ENCODE measurements around the gene PPP1R16B.

The PPP1R16B gene

DNA sequence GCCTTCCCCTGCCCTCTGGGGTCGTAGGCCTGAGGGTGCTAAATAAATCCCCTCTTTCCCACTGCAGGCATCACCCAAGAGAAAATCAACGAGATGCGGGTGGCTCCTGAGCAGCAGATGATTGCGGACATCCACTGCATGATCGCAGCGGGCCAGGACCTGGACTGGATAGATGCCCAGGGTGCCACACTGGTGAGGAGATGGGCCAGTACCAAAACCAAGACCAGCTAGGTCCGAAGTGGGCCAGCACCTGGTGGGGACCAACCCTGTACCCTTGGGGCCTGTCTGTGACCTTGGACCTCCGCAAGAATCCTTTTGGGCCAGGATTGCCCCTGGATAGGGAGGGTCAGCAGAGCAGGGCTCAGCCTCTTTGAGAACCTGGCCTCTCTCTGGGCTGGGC lies 97.1 kb downstream of the PPP1R16B start:
- no peak for DNase-seq

DNA sequence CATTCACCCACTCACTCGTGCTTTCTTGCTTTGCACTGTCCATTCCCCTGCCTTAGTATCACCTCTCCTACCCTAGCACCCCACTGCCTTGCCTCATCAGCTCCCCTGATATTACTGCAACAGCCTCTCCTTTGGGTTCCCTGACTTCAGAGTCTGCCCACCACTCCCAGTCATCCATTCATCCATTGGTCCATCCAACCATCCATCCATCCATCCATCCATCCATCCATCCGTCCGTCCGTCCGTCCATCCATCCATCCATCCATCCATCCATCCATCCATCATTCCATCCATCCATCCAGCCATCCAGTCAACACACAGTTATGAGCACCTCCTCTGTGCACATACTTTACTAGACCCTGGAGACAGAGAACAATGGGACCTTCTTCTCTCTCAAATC lies 97.8 kb downstream of the PPP1R16B start:
- DNase-seq: no peak

DNA sequence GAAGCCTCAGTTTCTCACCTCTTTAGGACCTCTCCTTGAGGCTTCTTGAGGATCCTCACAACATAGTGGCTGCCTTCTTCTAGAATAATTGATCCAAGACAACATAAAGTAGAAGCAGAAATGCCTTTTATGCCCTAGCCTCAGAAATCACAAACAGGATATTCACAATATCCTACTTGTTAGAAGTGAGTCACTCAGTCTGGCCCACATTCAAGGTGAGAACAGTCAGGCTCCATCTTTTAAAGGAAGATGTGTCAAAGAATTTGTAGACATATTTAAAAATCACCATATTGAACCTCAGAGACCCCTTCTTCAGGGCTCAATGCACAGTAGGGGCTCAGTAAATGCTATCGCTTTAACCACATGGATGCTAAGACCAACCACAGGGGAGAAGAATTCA lies 99.9 kb downstream of the PPP1R16B start:
- DNase-seq: no peak

DNA sequence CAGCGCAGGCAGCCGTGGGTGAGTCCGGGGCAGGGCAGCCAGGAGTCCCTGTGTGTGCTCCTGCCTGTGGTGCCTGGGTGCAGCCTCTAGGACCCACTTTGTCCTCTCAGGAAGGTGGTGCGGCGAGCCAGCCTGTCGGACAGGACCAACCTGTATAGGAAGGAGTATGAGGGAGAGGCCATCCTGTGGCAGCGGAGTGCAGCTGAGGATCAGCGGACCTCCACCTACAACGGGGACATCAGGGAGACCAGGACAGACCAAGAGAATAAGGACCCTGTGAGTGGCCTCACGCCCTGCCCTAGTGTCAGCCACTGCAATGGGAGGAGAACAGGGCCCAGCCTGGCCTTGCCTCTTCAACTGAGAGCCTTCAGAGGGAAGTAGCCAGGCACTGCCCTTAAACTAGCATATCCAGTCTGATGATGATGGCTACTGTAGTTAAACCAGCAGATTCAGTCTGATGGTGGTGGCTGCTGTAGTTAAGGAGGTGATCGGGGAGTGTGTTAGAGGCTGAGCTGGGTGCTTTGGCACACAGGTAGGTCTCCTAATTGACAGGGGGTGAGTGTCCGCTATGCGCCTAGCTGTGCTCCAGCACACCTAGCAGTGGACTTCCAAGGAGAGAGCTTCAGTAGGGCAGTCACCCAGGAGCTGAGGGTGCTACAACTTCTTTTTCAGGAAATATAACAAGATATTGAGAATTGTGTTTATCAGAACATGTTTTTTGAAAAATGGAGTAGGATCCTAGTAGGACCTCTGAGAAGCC lies 102.6 kb downstream of the PPP1R16B start:
- no peak for DNase-seq

DNA sequence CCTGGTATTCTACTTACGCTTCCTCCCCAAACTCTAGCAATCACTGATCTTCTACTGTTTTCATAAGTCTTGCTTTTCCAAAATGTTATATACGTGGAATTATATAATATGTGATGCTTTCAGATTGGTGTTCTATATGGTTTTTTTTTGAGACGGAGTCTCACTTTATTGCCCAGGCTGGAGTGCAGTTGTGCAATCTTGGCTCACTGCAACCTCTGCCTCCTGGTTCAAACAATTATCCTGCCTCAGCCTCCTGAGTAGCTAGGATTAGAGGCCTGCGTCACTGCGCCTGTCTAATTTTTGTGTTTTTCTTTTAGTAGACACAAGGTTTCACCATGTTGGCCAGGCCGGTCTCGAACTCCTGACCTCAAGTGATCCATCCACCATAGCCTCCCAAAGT lies 109.9 kb downstream of the PPP1R16B start:
- no peak for DNase-seq

DNA sequence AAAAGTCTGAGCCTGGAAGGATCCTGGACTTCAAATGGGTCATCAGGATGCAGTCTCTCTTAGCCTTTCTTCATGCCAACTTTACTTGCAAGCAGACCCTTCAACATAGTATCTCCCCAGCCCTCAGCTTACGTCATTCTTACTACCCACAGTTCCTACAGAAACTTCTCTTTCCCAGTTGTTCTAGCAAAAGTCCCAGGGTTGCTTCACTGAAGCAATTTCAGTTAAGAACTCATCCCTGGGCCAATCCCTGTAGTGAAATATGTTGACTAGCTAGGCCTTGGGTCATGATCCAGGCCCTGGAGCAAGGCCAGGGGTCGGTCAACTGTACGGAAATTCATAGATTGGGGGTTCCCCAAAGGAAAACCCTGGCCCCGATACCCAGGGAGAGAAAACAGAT lies 112.2 kb downstream of the PPP1R16B start:
- DNase-seq: no peak

DNA sequence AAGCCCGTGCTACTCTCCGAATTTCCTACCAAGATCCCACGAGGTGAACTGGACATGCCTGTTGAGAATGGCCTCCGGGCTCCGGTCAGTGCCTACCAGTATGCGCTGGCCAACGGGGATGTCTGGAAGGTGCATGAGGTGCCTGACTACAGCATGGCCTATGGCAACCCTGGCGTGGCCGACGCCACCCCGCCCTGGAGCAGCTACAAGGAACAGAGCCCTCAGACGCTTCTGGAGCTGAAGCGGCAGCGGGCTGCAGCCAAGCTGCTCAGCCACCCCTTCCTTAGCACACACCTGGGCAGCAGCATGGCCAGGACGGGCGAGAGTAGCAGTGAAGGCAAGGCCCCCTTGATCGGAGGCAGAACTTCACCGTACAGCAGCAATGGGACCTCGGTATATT lies 112.7 kb downstream of the PPP1R16B start:
- no peak for DNase-seq

DNA sequence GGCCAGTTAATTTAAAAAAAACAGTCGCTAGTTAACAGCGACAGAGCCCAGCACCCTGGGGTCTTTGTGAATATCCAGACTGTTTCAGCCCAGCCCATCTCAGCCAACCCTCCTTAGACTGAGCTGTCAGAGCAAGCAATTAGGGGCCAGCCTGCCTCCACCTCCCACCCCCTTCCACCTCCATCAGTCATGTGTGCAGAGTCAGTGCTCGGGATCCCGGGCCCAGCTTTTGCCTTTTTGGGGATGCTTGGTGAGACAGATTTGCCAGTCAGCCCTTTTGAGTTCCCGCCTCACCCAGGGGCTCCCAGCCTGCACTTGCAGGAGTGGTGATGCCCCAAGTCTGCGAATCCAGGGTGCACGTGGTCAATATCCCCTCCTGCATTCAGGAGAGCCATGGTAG lies 114.2 kb downstream of the PPP1R16B start:
- DNase-seq: no peak

DNA sequence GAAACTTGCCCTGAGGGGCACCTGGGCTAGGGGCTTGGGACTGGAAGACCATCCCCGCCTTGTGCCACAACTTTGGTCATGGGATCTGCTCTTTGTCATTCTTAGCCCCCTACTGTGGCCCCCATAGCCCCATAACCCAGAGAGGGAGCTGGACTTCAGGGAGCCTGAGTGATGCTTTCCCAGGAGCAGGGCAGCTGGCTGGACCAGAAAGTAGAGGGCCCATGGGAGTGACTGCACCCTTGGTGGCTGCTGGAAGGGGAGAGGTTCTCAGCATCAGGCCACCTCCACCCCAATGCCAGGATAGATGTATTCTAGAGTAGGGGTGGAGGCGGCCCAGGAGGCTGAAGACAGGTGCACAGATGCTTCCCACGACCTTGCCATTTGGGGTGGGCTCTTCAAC lies 114.9 kb downstream of the PPP1R16B start:
- no peak for DNase-seq

DNA sequence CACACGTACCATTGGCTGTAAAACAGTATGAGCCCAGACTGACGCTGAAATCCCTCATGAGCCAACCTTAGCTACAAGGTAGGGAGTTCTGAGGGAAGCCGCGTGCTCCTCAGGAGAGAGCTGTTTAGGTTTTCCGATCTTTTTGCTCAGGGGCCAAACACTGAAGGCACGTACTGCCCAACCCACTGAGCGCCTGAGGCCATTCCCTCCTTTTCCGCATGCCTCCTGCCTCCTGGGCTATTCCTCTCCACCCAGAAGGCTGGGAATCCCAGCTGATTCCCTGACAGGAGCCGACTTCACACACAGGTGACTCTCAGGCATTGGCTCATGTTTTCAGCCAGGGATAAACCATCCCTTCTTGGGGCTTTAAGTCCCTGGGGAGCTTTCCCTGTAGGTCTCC lies 115.4 kb downstream of the PPP1R16B start:
- no peak for DNase-seq

DNA sequence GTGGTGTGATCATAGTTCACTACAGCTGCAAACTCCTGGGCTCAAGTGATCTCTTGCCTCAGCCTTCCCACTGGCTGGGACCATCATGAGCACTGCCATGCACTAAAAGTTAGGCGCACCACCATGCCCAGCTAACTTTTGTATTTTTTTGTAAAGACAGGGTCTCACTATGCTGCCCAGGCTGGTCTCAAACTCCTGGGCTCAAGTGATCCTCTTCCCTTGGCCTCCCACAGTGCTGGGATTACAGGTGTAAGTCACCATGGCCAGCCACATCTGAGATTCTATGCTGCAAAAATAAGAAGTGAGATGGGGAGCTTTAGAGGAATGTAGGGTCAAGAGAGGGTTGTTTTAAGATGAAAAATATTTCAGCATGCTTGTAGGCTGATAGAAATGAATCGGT lies 119.2 kb downstream of the PPP1R16B start:
- no peak for DNase-seq

DNA sequence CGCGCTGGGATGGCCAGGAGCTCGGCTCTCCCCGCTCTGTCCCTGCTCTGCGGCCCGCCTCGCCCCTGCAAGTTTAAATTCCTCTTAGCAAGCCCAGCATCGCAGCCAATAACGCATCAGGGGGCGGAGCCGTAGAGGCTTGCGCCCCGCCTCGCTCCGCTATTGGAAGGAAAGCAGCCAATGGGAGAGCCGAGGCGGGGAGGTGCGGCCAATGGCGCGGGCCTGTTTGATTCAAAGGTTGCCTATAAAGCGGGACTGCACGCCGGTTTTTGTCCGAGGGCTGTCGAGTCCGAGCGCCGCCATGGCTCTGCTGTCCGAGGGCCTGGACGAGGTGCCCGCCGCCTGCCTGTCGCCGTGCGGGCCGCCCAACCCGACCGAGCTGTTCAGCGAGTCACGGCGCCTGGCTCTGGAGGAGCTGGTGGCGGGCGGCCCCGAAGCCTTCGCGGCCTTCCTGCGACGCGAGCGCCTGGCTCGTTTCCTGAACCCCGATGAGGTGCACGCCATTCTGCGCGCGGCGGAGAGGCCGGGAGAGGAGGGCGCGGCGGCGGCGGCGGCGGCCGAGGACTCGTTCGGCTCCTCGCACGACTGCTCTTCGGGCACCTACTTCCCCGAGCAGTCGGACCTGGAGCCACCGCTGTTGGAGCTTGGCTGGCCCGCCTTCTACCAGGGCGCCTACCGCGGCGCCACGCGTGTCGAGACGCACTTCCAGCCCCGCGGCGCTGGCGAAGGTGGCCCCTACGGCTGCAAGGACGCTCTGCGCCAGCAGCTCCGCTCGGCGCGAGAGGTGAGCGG lies 120.8 kb downstream of the PPP1R16B start, which contains the start of gene FAM83D:
FAM83D (plus strand) TSS at position 276 of the 792 bp plus-strand sequence; CDS start at position 302, 26 bp downstream.
- peak; percentile 85 for DNase-seq

DNA sequence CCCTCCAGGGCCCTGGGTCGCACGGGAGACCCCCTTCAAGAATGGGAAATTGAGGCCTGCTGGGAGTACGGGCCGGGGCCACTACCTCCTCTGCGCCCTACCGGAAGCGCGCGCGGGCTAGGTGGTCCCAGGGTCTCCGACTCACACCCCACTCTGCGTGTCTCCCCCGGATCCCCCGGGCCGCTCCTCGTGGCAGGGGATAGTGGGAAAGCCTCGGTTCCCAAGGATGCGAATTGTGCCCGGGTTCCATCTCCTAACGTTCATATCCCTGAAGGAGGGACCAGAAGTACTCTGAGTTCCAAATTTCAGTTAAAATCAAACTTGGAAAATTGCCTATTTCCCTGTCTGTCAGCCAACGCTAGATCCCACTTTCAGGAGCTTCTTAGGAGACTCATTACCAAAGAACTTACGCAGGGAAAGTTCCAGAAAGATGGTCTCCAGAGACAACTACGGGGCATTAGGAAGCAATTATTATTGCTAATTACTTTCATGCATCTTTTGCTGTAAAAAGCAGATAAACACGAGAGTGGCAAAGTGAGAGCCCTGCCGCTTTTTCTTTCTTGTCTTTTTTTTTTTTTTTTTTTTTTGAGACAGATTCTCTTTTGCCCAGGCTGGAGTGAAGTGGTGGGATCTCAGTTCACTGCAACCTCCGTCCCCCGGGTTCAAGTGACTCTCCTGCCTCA lies 121.6 kb downstream of the PPP1R16B start:
- no peak for DNase-seq

DNA sequence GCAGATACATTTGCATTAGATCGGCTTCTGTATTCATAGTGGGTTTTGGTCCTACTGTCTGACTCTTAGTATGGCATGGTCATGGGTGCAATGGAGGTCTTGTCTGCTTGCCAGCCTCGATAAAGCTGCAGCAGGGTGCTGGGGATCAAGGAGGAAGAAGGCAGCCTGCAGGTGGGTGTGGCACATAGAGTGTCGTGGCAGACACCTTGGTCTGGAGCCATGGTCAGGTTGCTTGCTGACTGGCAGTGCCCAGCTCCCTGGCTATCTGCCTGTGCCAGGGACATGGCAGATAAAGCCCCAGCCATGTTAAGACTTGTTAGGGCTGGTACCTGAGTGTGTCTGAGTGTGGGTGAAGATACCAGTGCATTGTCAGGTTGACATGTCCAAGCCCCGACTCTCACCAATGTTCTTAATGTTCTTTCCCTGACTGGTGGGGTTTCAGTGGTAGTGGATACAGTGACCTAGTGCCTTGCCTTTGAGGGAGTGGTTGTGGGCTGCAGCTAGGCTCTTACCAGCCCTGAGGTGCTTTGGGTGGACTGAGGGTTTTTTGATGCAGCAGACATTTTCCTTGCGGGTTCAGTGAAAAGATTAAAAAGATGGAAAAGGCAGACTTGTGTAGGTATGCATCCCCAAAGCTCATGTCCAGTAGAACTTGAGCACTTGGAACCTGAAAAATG lies 122.5 kb downstream of the PPP1R16B start:
- DNase-seq: no peak

DNA sequence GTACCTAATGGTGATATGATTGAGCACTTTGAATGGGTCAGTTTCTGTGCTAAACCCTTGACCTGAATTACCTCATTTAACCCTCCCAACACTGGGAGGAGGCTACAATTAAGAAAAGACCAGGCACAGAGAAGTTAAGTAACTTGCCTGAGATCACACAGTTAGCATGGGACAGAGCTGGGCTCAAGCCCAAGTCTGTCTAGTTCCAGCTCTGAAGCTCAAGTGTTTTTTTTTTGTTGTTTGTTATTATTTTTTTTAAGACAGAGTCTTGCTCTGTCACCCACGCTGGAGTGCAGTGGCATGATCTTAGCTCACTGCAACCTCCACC lies 124.7 kb downstream of the PPP1R16B start:
- no peak for DNase-seq

DNA sequence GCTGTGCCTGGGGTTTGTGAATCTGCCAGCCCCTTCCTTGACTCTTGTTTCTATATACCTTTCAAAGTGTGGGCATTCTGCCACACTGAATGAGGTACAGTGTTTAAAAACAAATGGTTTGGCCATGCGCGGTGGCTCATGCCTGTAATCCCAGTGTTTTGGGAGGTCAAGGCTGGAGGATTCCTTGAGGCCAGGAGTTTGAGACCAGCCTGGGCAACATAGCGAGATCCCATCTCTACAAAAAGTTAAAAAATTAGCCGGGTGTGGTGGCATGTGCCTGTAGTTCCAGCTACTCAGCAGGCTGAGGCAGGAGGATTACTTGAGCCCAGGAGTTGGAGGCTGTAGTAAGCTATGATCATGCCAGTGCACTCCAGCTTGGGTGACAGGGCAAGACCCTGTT lies 126.5 kb downstream of the PPP1R16B start:
- DNase-seq: no peak

DNA sequence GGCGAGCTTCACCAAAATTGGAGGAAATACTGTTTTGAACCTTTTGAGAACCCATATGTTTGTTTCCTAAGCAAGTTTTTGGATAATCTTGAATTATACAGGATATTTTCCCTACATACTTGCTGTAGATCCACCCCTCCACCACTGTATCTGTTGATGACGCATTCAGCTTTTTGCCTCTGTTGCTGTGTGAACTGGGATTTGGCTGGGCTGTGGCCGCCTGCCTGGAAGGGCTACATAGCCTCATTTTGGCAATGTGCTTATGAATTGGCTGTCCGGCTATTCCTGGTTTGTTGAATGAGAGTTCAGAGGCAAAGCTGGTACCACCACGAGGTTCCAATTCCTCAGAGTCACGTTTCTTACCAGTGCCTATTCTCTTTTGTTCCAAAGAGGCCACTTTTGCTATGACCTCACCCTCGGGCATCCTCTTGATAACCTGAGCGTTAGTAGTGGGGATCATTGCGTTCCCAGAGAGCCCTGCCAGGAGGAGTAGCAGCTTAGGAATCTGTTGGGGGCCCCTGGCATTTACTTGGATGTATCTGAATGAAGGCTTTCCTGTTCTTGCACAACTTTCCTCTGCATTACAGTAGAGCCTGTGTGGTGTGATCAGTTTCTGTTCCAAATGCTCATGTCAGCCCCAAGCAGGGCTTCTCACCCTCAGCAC lies 127.1 kb downstream of the PPP1R16B start:
- no peak for DNase-seq

DNA sequence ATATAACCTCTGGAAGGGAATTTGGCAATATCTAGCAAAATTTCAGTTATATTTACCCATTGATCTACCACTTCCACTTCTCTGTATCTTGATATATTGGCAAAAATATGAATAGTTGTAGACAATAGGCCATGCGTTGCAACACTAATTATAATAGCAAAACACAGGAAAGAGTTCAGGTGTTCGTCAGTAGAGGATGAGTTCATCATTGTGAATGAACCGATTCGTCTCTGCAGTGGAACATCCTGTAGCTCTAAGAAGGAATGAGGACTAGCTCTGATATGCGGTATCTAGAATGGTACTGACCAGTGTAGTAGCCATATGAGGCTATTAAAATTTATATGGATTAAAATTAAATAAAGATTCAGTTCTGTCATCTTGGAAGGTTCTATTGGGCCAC lies 129.0 kb downstream of the PPP1R16B start:
- DNase-seq: no peak

DNA sequence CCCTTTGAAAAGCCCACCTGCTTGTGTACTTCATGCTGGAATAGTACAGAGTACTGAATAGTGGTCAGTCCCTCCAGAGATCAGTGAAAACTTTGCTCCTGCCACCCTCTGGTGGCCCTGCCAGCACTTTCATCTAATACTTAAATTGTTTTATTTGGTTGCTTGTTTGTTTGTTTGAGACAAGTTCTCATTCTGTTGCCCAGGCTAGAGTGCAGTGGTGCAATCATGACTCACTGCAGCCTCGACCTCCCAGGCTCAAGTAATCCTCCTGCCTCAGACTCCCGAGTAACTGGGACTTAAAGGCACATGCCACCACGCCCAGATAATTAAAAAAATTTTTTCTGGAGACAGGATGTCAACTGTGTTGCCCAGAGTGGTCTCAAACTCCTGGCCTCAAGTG lies 129.8 kb downstream of the PPP1R16B start:
- no peak for DNase-seq

DNA sequence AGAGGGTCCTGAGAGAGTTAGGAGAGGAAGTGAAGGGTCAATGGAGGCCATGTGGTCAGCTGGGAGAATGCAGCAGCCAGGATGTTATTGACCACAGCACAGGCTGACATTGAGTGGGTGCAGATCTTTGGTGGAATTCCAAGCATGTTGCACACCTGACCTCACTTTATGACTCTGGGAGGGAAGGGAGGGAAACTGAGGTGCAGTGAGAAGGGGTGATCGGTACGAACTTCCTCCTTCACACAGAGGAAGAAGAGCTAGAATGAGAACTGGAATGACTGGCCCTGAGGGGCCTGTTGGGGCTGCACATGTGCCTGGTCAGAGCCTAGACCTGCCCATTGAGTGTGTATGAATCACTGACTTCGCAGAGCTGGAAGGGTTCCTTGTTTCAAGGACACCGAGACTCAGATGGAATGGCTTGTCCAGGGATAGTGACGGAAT lies 130.5 kb downstream of the PPP1R16B start:
- no peak for DNase-seq

DNA sequence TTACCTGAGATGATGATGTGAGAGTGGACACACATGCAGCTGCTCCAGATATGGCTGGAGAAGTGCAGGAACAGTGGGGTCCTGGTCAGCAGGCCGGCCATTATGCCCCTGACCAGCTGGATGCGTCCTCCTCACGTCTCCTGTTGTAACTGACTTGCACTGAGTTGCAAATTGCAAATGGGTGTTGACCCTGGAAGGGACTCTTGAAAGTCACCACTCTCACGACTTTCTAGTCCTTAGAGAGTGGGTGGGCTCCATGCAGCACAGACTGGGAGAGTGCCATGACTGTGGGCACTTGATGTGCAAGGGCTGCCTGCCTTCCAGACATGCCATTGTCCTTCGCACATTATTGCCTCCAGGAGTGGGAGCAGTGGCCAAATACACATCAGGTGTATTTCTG lies 131.5 kb downstream of the PPP1R16B start:
- DNase-seq: no peak

DNA sequence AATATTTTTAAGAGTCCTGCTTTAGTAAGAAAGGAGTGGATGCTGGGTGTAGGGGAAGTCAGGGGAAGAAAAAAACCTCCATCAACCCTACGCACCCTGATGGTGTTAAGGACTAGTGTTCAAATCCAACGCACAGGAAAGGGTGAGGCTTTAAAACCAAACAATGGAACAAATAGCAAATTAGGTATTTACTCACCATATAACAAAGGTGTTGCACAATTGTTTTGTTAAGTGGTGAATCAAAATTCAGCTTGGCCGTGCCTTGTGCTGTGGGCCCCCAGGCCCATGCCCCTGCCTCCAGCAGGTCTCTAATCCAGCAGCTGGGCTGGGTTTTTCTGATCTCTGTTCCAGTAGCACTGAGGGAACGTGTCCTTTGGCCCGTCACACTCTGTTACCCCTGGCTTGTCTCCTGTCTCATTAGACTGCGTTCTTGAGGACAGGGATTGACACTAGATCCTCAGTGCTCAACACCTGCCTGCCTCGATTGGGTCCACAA lies 132.5 kb downstream of the PPP1R16B start:
- no peak for DNase-seq

DNA sequence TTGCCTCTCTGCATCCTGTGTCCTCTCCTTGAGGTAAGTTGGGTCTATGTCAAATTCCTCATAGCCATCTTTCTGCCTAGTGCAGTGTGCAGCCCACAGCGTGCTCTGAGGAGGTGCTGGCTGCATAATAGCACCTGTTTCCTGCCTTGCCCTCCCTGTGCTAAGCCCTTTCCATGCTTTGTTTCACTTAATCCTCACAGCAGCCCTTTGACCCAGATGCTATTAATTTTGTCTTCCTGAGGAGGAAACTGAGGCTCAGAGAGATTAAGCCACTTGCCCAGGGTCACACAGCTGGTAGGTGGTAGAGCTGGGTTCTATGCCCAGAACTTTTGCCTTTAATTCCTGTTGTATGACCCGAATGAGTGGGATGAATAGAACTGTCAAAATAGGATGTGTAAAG lies 134.2 kb downstream of the PPP1R16B start:
- no peak for DNase-seq

All from activated effector memory CD4-positive, alpha-beta T cell treated with Interleukin-2 at 50 U/mL for 16 hours (primary cell).